Thyroid gland (tissue), 4 donors: ENCODE data around the gene DNAJB6. TPM values are rescaled to one million over a fixed set of nuclear protein-coding genes. Genes with fewer than 3 reads are reported as not detected.

Source experiments
- DNase-seq, 2 donors: peaks; one replicate each; pipeline ENCODE4 v3.0.0-alpha.2; 2019
- H3K27ac ChIP-seq, 3 donors: fragments of 200-600 bp; sonication (generic); 1 replicate in 2 of 3; 2 replicates in 1 of 3; pipeline ENCODE4 v1.5.1; 2016 to 2019; ENCODE audit warnings: mild to moderate bottlenecking in 1 of 3, moderate library complexity in 1 of 3
- H3K27me3 ChIP-seq: fragments of 200-600 bp; sonication (generic); one replicate; pipeline ENCODE4 v1.5.1; 2019
- H3K36me3 ChIP-seq, 2 donors: fragments of 200-600 bp; sonication (generic); one replicate each; pipeline ENCODE4 v1.5.1; 2016 to 2019
- H3K4me1 ChIP-seq, 2 donors: fragments of 200-600 bp; sonication (generic); one replicate each; pipeline ENCODE4 v1.5.1; 2017 to 2019
- H3K4me3 ChIP-seq, 3 donors: fragments of 200-600 bp; sonication (generic); replicated peaks in 1 of 3; 1 replicate in 2 of 3; 2 replicates in 1 of 3; pipeline ENCODE4 v1.5.1; 2016; ENCODE audit warnings: mild to moderate bottlenecking in 1 of 3
- H3K9me3 ChIP-seq: fragments of 200-600 bp; sonication (generic); one replicate; pipeline ENCODE4 v1.5.1; 2017
- CTCF ChIP-seq, 6 experiments: fragments of 200-600 bp in 3 of 6; fragments of 450-650 bp in 3 of 6; sonication (generic) in 3 of 6; IDR thresholded peaks; one replicate each; pipeline ENCODE4 v1.5.1; 2016 to 2019; ENCODE audit warnings: antibody characterized with exemption in 6 of 6, mild to moderate bottlenecking in 2 of 6, inconsistent platforms in 1 of 6, moderate library complexity in 1 of 6
- POLR2A ChIP-seq, 2 donors: fragments of 450-650 bp; IDR thresholded peaks; one replicate each; pipeline ENCODE4 v1.6.1; 2017; ENCODE audit warnings: antibody characterized with exemption in 2 of 2, mild to moderate bottlenecking in 2 of 2, moderate library complexity in 1 of 2
- WGBS, 2 donors: methylation state at CpG; one replicate each; pipeline ENCODE4 v1.1.5; 2017; 5-methylcytosine and 5-hydroxymethylcytosine counted together
- intact Hi-C: fragments of 100-400 bp; cut with DNase I; formaldehyde crosslinking; loops from one replicate; pipeline ENCODE4 v1.15.1; 2023
- total RNA-seq, 4 donors: library from RNA; depleted of rRNA; stranded (reverse); fragments of >200 nt; gene quantifications; one replicate each; pipeline ENCODE4 v1.2.3, GENCODE V29; 2016

DNAJB6 gene
- total RNA-seq, 4 donors from 2014 or later = 80.7 to 92.7 (median 91.1) TPM

GRCh38 chr7:157425761-157426160 is 89.0 kb downstream of the DNAJB6 start:
- Histone ChIP-seq H3K9me3 (no peaks in the 10 kb centered on the region), H3K27ac (no peak overlapping the region), H3K27me3 (no peaks in the 10 kb centered on the region), H3K36me3 (no peaks in the 10 kb centered on the region), H3K4me1 (peaks cover 0 to 3% of the 10 kb centered on the region in 2 donors), H3K4me3 (no peak overlapping the region)
- TF ChIP-seq POLR2A (IDR thresholded peaks at IDR 0.05) = no peak
- TF ChIP-seq CTCF (IDR thresholded peaks at IDR 0.05) = no peak
- intact Hi-C loops = no loop called here
- 86 to 93% methylated on average over 19 of the region's 19 CpGs for WGBS, 2 donors
- no peak for DNase-seq

- H3K9me3 ChIP-seq = no peaks in the 10 kb centered on the region
- H3K27ac ChIP-seq = no peak overlapping the region
- intact Hi-C loops = no loop called here
- no peaks in the 10 kb centered on the region for H3K36me3 ChIP-seq
- TF ChIP-seq POLR2A (IDR thresholded peaks at IDR 0.05) (no peak), CTCF (IDR thresholded peaks at IDR 0.05) (no peak)
- 86 to 90% methylated on average over 34 to 36 of the region's 42 CpGs for WGBS, 2 donors
- no peak overlapping the region for H3K4me3 ChIP-seq
- peaks cover 0 to 3% of the 10 kb centered on the region in 2 donors for H3K4me1 ChIP-seq
- DNase-seq = no peak
- H3K27me3 ChIP-seq = no peaks in the 10 kb centered on the region
Measured at GRCh38 chr7:157426463-157427301, 89.9 kb downstream of the DNAJB6 start.

GRCh38 chr7:157427811-157428553 is 91.2 kb downstream of the DNAJB6 start:
- Histone ChIP-seq H3K9me3 (no peaks in the 10 kb centered on the region), H3K4me3 (no peak overlapping the region), H3K36me3 (no peaks in the 10 kb centered on the region), H3K4me1 (peaks cover 0 to 10% of the 10 kb centered on the region in 2 donors), H3K27me3 (no peaks in the 10 kb centered on the region), H3K27ac (no peak overlapping the region)
- TF ChIP-seq CTCF (IDR thresholded peaks at IDR 0.05) = no peak
- no peak for TF ChIP-seq POLR2A (IDR thresholded peaks at IDR 0.05)
- no peak for DNase-seq
- intact Hi-C loops = no loop called here
- 89 to 90% methylated on average over 10 to 13 of the region's 23 CpGs for WGBS, 2 donors

GRCh38 chr7:157428554-157428945 is 91.7 kb downstream of the DNAJB6 start:
- WGBS, 2 donors = 88 to 95% methylated on average over 7 to 12 of the region's 12 CpGs
- Histone ChIP-seq H3K36me3 (no peaks in the 10 kb centered on the region), H3K4me3 (no peak overlapping the region), H3K4me1 (peaks cover 0 to 9% of the 10 kb centered on the region in 2 donors), H3K27me3 (no peaks in the 10 kb centered on the region), H3K27ac (no peak overlapping the region), H3K9me3 (no peaks in the 10 kb centered on the region)
- intact Hi-C loops = no loop called here
- TF ChIP-seq CTCF (IDR thresholded peaks at IDR 0.05) (no peak), POLR2A (IDR thresholded peaks at IDR 0.05) (no peak)
- DNase-seq = no peak
